Measurements from ENCODE around the gene CEBPG. TPM values are rescaled to one million over a fixed set of nuclear protein-coding genes. Genes with fewer than 3 reads are reported as not detected.
A peak's percentile ranks its signal among the peaks of the same experiment; 100 is the strongest.

Gene CEBPG
- total RNA-seq, 1 donor from 2014 or later, result 17.3 TPM

DNA sequence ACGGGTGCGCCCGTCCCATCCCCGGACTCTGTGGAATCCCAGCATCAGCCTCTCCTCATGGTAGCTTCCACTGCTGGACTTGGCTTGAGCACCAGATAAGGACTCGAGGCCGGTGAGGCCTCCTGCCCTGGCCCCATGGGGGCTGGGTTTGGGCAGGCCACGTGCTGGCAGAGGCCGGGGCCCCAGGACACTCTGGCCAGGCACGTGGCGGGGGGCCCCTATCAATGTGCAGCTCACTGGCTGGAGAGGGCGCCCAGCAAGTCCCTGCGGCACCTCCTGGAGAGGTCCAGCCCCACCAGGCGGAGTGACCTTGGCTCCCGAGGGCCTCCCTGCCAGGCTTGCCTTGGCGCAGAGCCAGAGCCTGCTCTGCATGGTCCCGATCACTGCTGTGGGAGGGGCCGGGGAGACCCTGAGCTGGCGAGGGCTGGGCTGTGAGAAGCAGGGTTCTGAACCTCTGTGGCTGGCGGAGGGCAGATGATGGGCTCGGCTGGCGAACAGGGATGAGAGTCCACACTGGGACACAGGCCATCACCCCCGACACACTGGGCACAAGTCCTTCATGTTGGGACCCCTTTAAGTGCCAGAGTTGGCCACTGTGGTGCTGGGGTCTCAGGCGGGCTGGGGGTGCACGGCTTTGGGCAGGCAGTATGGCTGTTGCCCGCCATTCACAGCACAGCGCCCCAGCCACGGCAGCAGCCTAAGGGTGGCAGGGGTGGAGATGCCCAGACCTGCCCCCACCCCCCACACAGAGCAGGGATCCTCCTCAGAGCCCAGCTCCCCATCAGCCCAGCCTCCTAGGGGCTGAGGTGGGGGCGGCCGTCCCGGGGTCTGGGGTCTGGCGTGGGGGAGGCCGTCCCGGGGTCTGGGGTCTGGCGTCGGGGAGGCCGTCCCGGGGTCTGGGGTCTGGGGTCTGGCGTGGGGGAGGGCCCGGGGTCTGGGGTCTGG, 19.1 kb downstream of the CEBPG start:
- peak; percentile 69 for DNase-seq (ENCODE audit: low spot score)
- intact Hi-C loops (cut with DNase I), result loop anchor here (5.0 kb wide), 1 partner anchor 90 kb away; the partner anchor contains the start of gene CEBPA

DNA sequence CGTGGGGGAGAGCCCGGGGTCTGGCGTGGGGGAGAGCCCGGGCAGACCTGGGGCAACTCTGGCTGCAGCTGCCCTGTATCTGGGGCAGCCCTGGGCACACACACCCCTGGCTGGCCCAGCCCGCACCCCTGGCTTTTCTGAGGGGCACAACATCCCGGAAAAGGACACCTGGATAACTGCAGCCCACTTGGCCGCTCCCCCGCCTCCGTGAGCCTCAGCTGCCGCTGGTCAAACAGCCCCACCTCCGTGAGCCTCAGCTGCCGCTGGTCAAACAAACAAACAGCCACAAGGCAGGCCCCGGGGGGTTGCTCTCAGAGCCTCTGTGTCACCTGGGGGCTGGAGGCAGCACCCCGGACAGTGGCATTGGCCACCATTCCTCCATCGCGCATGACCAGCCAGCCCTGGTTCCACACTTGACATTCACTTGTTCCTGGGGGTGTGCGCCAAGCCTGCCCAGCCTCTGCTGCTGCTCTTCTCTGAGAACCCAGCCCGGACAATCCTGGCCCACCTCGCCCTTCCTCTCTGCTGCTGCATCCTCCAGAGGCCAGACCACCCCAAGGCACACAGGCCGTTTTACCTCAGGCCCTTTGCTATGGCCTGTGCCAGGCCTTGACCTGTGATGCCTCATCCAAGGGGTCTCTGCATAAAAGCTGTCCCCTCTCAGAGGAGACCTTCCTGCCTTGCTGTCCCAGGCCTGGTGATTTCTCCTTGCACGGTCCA, 19.9 kb downstream of the CEBPG start:
- intact Hi-C loops (cut with DNase I), result loop anchor here (5.0 kb wide), 1 partner anchor 91 kb away; the partner anchor contains the start of gene CEBPA
- DNase-seq (ENCODE audit: low spot score), result peak; percentile 58

DNA sequence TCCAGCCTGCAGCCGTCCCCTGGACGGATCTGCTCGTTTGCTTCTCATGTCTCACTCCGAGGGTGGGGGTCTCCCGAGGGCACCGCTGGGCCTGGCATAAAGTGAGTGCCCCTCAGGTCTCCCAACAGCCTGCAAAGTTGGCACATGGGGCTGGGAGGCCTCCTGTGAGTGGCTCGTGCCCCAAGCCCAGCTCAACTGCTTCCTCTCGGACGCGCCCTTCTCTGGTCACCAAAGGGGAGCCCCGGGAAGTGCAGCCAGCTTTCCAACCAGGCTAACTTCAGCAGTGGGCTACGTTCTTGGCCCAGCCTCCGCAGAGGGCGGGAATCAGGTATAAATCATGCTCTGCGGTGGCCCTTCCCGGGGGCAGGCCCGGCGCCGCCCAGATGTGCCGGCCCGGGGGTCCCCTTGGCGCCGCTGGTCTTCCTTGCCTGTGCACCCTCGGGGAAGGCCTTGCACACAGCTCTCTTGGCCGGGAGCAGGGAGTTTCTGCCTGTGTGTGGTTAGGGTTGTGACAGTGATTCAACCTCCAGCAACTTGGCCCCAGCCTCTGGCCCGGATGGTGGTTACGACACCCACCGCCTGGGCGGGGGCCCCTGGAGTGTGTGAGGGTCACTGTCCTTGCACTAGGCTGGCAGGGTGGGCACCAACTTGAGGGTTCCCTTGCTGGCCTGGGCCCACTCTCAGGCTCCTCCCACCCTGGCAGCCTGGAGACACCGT, 20.7 kb downstream of the CEBPG start:
- peak; percentile 75 for DNase-seq (ENCODE audit: low spot score)
- intact Hi-C loops (cut with DNase I), result loop anchor here (5.0 kb wide), 1 partner anchor 92 kb away; the partner anchor contains the start of gene CEBPA

DNA sequence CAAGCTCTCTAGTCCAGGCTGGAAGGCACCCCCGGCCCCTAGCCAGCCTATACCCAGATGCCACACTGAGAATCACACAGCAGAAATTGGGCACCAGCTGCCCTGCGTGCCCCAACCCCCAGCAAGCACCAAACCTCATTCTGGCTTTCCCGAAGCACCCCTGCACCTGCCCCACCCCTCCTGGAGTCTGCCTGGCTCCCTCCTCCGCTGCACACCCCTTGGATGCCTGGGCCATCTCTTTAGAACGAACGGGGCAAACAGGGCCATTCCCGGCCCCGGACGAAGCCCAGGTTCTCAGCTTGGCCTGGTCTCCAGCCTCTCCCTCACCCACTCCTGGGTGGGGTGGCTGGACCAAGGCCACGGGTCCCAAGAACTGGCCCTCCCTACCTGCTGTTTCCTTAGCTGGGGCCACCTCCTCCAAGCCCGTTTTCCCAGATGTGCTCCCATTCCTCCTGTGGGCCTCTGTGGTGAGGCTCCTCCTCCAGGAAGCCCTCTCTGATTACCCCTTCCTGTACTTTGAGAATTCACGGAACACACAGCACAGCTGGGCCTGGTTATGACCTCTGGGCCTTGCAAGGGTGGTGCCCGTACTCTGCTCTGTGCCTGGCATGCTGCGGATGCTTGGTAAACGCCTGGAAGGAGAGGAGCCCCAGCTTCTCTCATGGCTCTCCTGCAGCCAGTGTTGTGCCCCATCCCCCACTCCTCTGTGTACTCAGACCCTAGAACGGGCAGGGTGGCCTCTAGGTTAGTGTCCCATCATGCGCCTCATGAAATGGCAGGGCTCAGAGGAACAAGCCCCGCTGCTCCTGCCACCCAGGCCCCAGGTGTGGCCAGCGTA, 21.4 kb downstream of the CEBPG start:
- peak; percentile 67 for DNase-seq (ENCODE audit: low spot score)
- intact Hi-C loops (cut with DNase I), result loop anchor here (5.0 kb wide), 1 partner anchor 93 kb away; the partner anchor contains the start of gene CEBPA

DNA sequence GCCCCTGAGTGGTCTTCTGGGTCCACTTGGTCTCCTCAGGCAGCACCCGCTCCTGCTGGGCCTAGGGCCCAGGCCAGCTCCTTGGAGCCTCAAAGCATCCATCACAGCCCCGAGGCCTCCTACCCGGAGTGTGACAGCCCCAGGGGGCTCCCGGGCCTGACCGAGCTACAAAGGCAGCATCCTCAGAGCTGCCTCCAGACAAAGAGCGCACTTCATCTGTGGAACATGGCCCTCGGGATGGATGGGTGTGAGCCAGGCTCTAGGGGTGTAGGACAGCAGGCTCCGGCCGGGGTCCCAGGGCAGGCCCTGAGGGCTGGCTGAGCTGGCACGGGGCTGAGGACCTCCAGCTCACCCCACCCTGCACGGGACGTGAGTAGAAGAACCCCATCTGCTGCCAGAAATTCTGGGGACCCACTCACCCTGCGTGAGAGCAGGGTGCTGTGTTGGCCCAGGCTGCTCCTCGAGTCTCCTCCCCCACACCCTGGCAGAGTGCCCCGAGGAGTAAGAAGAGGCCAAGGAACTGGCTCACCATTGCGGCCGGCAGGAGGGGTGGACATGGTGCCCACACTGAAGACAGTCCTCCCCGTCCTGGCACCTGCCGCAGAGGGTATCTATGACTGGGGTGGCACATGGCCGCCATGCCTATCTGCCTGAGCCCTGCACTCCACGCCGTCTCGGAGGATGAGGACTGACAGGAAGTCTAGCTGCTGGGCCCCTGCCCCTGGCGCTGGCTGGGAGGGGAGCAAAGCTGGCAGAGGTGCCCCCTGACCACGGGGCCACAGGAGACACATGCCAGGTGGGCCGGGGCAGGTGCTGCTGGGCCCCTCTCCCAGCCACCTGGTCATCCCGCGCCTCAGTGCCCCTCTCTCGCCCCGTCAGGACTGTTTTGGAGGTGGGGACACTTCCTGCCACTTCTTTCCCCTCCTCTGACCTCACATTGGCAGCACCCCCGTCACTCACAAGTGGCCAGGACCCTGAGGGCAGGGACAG, 22.3 kb downstream of the CEBPG start:
- DNase-seq (ENCODE audit: low spot score), result peak; percentile 74
- intact Hi-C loops (cut with DNase I), result no loop called here

DNA sequence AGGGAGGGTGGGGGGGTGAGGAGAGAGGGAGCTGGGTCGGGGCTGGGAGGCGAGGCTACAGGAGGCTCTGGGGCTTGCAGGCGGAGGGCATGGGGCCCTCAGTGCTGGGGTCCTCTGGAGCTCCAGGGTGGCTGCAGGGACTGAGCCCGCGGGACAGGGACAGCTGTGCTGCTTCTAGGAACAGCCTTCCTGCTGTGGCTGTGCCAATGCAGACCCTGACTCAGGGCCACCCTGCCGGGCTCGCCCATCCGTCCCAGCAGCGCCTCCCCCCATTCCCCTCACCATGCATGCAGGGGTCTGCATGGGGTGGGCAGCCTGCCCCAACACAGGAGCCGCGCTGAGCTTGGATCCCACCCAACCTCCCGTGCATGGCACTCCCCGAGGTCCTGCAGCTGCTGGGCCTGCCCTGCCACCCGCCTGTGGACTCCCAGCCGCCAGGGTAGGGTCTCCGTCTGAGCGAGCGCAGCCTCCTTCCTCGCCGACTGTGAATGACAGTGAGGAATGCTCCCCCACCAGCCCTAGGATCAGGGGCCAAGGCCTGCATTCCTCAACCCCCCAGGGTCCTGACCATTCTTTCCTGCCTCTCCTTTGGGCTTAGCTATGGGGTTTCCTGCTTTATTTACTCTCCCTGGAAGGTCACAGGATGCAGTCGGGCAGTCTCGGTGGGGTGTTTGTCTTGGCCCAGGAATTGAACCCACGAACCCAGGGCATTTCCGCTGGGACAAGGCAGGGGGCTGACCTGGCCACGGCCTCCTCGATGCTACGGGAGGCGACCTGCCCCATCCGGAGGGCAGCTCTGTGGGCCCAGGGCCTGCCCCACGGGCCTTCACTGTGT, 23.4 kb downstream of the CEBPG start:
- intact Hi-C loops (cut with DNase I), result no loop called here
- DNase-seq (ENCODE audit: low spot score), result peak; percentile 74

DNA sequence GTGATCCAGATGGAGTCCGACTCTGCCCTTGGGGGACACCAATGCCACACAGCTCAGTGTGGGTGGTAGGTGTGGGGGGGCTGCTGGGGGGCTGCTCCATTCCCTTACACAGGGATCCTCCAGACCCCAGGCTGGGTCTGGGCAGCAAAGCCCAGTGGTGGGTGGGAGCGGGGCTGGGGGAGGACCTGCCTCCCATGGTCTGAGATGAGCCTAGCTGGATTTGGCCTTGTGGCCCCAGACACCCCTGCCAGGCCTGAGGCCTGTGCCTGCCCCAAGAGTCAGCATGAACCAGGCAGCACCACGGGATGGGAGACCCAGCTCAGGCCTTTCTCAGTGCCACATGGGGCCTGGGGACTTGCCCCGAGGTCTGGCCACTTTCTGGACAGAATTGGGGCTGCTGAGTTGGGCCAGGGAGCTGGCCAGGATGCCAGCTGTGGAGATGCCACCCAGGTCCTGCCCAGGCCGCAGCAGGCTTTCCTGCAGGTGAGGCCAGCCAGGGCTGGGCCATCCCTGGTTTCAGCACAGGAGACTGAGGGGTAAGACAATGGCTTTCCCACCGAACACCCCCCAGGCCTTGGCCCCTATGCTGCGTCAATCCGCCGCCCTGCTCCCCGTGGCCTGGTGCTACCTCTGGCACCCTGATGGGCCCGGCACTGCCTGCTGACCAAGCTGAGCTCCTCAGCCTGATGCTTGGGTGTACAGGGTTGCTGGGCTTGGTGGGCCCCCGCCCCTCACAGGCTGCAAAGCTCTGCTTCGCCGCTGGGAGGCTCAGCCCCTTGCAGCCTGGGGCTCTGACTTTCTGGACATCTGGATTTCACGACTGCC, 24.2 kb downstream of the CEBPG start:
- peak; percentile 66 for DNase-seq (ENCODE audit: low spot score)
- intact Hi-C loops (cut with DNase I), result no loop called here

DNA sequence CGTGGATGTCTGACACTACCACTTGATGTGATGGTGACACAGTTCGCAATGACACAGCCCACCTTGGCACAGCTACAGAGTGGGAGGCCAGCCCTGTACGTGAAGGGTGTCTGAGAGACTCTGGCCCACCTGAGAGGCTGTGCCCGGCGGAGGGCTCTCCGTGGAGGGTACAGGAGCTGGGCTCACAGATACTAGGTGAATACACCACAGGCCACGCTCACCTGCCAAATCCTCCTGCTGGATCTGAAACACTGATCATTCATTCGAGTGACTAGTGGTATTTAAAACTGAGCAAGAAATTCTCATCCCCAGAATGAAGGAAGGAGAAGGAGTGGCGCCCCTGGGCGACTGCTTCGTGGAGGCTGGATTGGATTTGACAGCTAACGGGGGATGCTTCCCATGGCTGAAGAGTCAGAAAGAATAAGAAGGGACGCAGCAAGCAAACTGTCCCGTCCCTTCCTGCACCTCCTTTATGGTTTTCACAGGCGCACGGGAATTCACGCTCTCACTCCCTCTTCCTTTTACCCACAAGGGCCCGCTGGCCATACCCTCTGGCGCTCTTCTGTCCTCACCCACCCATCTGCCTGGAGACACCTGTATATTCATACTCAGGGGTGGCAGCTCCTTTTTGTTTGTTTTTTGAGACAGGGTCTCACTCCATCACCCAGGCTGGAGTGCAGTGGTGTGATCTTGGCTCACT, 25.0 kb downstream of the CEBPG start:
- peak; percentile 73 for DNase-seq (ENCODE audit: low spot score)
- intact Hi-C loops (cut with DNase I), result no loop called here

DNA sequence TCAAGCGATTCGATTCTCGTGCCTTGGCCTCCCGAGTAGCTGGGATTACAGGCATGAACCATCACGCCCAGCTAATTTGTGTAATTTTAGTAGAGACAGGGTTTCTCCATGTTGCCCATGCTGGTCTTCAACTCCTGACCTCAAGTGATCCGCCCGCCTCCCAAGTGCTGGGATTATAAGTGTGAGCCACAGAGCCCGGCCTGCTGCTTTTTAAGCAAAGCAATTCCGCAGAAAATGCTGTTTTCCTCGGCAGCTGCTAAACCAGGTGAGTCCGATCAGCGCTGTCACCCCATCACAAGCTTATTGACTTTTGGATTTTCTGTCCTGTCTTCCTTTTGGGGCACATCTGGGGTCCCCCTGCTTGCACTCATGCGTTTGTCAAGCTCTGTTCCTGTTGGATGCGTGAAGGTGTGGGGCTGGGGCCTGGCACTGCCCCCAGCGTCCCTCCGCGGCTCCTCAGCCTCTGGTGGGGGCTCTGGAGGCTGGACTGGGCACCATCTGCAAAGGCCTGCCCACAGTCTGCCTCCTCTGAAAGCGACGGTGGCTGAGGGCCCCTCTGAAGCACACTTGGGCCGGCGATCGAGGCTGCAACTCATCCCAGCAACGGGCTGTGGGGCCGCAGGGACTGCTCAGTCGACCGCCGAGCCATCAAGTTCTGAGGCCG, 25.7 kb downstream of the CEBPG start:
- DNase-seq (ENCODE audit: low spot score), result peak; percentile 53
- intact Hi-C loops (cut with DNase I), result no loop called here

DNA sequence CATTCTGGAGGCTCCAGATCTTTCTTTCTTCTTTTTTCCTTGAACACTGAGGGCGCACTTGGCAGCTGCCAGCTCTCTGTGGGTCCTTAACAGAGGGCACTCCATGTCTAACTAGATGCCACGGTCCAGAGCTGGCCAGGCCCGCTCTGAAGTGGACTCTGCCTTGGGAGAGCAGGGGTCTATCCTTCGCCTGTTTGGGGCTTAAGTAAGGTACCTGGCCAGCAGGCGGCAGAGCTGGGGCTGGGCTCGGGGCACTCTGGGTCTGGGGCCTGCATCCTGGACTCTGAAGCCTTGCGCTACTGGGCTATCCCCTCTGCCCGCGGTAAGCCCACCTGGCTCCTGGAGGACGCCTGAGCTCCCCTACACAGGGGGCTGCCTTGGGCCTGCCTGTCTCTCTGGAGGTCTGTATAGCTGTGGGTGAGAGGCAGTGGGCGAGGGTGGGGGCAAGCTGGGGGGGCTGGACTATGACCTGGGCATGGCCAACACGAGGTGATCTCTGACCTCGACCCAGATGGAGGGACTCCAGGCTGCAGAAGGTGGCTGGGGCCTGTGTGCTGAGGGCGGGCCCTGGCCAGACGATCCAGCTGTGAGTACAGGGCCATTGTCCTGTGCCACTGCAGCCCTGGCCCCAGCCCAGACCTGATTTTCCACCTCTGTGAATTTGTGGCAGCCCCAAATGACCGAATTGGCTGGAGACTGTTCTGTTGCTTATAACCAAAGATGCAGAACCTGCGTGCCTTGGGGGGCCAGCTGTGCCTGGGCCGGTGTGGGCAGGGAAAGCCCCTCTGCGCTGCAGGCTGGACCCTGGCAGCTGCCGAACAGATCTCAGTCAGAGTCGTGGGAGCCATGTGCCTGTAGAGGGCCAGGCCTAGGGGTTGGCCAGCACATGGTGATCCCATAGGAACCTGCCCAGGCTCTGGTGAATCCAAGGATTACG, 26.5 kb downstream of the CEBPG start:
- DNase-seq (ENCODE audit: low spot score), result peak; percentile 66
- intact Hi-C loops (cut with DNase I), result loop anchor here (10.0 kb wide), 1 partner anchor 255 kb away; no protein-coding TSS in a partner anchor

DNA sequence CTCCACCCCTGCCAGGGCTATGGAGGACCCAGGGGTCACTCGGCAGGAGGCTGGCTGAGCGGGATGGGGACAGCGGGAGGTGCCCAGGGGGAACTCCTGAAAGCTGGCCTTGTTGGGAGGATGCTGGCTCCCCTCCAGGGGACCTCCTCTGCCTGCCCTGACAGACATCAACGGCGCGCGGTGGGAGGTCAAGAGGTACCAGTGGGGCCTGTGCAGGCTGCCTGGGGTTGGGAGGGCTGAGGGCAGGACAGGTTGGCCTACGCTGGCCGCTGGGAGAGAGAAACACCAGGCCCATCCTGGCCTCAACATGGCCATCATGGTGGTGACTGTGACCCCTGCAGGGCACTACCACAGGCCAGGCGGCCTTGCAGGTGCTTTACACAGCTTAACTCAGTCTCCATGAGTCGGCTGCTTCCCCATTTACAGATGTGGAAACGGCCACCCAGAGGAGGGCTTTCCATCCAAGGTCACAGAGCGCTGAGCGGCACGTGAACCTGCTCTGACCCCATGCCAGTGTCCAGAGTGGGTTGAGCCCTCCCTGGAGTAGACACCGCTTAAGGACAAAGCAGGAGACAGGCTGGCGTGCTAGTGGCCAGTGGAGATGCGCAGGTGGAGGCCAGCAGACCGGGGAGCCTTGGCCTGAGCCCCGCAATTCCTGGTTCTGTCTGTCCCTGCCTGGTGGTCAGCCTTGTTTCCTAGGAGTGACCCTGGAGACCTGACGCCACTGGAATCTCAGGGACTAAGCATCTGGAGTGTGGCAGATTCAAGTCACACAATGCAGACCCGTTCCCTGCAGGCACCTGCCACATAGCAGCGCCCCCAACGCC, 27.6 kb downstream of the CEBPG start:
- intact Hi-C loops (cut with DNase I), result loop anchor here (10.0 kb wide), 1 partner anchor 256 kb away; no protein-coding TSS in a partner anchor
- peak; percentile 66 for DNase-seq (ENCODE audit: low spot score)

DNA sequence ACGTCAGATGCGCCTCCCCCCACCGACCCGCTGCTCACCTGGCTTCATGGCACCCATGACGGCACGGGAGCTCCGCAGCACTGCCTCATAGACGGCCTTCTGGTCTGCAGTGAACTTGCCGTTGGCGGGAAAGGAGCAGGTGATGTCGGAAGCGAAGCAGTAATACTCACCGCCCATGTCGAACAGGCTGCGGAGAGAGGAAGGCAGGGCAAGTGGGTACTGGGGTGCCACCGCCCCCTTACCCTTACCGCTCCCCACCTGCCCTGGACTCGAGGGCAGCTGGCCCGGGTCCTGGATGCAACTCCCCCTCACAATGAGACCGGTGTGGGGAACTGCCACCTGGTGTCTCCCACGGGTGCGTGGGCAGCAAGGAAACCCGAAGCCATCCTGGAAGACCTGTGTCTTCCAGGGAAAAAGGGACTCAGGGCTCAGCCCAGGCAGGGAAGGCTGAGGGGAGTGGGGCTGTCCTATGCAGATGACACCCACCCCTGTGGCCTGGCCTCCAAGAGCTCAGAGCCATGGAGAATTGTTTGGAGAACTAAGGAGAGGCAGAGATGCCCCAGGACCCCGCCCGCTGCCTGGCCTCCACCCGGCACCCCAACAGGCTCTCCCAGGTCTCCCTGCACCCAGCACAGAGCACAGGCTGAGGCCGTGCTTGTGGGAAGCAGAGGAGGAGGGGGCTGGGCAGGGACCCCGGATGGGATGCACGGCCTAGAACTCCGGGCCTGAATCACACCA, 28.3 kb downstream of the CEBPG start:
- DNase-seq (ENCODE audit: low spot score), result peak; percentile 57
- intact Hi-C loops (cut with DNase I), result loop anchor here (10.0 kb wide), 1 partner anchor 257 kb away; no protein-coding TSS in a partner anchor

Measured in cardiac septum (tissue), 1 donor.